Measurements from ENCODE around the gene YARS1.

YARS1 gene

GRCh38 chr1:32765570-32766327, 51.4 kb downstream of the YARS1 start:
- DNase-seq, result no peak
- no peaks in the 10 kb centered on the region for H4K20me1 ChIP-seq (ENCODE audit: insufficient read depth, low read length)
- H3K36me3 ChIP-seq (replicated peaks; ENCODE audit: insufficient read depth, low read length), result no peaks in the 10 kb centered on the region
- H3K4me1 ChIP-seq (ENCODE audit: low read length), result no peaks in the 10 kb centered on the region
- no peaks in the 10 kb centered on the region for H3K9me3 ChIP-seq (replicated peaks; ENCODE audit: insufficient read depth, low read length)
- no peak overlapping the region for H2AFZ ChIP-seq (ENCODE audit: low read length)
- no peaks in the 10 kb centered on the region for H3F3A ChIP-seq (ENCODE audit: insufficient read depth, low read length)
- H3K27me3 ChIP-seq (replicated peaks; ENCODE audit: insufficient read depth, low read length), result no peaks in the 10 kb centered on the region
- 0 out of 2 replicates have a peak, but pooled peaks cover 3% of the 10 kb centered on the region for H3K79me2 ChIP-seq (ENCODE audit: low read length)
- no peak overlapping the region for H3K27ac ChIP-seq (ENCODE audit: low read length)
- H3K9me2 ChIP-seq (replicated peaks; ENCODE audit: insufficient read depth, low read length), result no peaks in the 10 kb centered on the region
- H3K4me3 ChIP-seq (ENCODE audit: low read length), result no peak overlapping the region
- H3K9ac ChIP-seq (ENCODE audit: low read length), result no peak overlapping the region
- TF ChIP-seq EZH2 (optimal IDR thresholded peaks at IDR 0.05; ENCODE audit: low read depth, low read length), result no peak
- TF ChIP-seq CTCF (IDR thresholded peaks at IDR 0.05; ENCODE audit: low read length), result no peak
- TF ChIP-seq EZH2phosphoT487 (IDR thresholded peaks at IDR 0.05; ENCODE audit: low read length), result no peak
- H3K4me2 ChIP-seq (ENCODE audit: low read depth, low read length), result no peak overlapping the region

GRCh38 chr1:32764826-32765569, 52.2 kb downstream of the YARS1 start:
- DNase-seq, result no peak
- Histone ChIP-seq H3K9ac (ENCODE audit: low read length) (no peak overlapping the region), H3F3A (ENCODE audit: insufficient read depth, low read length) (no peaks in the 10 kb centered on the region), H3K9me2 (replicated peaks; ENCODE audit: insufficient read depth, low read length) (no peaks in the 10 kb centered on the region), H3K4me2 (ENCODE audit: low read depth, low read length) (no peak overlapping the region), H2AFZ (ENCODE audit: low read length) (no peak overlapping the region), H3K79me2 (ENCODE audit: low read length) (0 out of 2 replicates have a peak, but pooled peaks cover 3% of the 10 kb centered on the region), H3K36me3 (replicated peaks; ENCODE audit: insufficient read depth, low read length) (no peaks in the 10 kb centered on the region), H3K27ac (ENCODE audit: low read length) (no peak overlapping the region), H3K4me3 (ENCODE audit: low read length) (no peak overlapping the region), H3K27me3 (replicated peaks; ENCODE audit: insufficient read depth, low read length) (no peaks in the 10 kb centered on the region), H3K4me1 (ENCODE audit: low read length) (no peaks in the 10 kb centered on the region), H4K20me1 (ENCODE audit: insufficient read depth, low read length) (no peaks in the 10 kb centered on the region), H3K9me3 (replicated peaks; ENCODE audit: insufficient read depth, low read length) (no peaks in the 10 kb centered on the region)
- TF ChIP-seq CTCF (IDR thresholded peaks at IDR 0.05; ENCODE audit: low read length) (no peak), EZH2 (optimal IDR thresholded peaks at IDR 0.05; ENCODE audit: low read depth, low read length) (no peak), EZH2phosphoT487 (IDR thresholded peaks at IDR 0.05; ENCODE audit: low read length) (no peak)

- Histone ChIP-seq H3K9ac (ENCODE audit: low read length) (no peak overlapping the region), H2AFZ (ENCODE audit: low read length) (no peak overlapping the region), H3K79me2 (ENCODE audit: low read length) (peaks cover 7% of the 10 kb centered on the region; the same call in 1 of the 2 replicates), H3K36me3 (replicated peaks; ENCODE audit: insufficient read depth, low read length) (no peaks in the 10 kb centered on the region), H3K4me1 (ENCODE audit: low read length) (0 out of 2 replicates have a peak, but pooled peaks cover 3% of the 10 kb centered on the region), H4K20me1 (ENCODE audit: insufficient read depth, low read length) (no peaks in the 10 kb centered on the region), H3K27me3 (replicated peaks; ENCODE audit: insufficient read depth, low read length) (no peaks in the 10 kb centered on the region), H3K4me2 (ENCODE audit: low read depth, low read length) (no peak overlapping the region), H3F3A (ENCODE audit: insufficient read depth, low read length) (no peaks in the 10 kb centered on the region), H3K9me3 (replicated peaks; ENCODE audit: insufficient read depth, low read length) (no peaks in the 10 kb centered on the region), H3K9me2 (replicated peaks; ENCODE audit: insufficient read depth, low read length) (no peaks in the 10 kb centered on the region), H3K4me3 (ENCODE audit: low read length) (no peak overlapping the region), H3K27ac (ENCODE audit: low read length) (no peak overlapping the region)
- TF ChIP-seq CTCF (IDR thresholded peaks at IDR 0.05; ENCODE audit: low read length) (no peak), EZH2phosphoT487 (IDR thresholded peaks at IDR 0.05; ENCODE audit: low read length) (no peak), EZH2 (optimal IDR thresholded peaks at IDR 0.05; ENCODE audit: low read depth, low read length) (no peak)
- no peak for DNase-seq
Observed at GRCh38 chr1:32763221-32763620, 53.9 kb downstream of the YARS1 start.
